BLaER1 treated with 17β-estradiol and CSF1 and Interleukin-3, amounts not matched to agents 10 nM and 100 nM (cell line): ENCODE data around the gene SMAD3.

Source experiments
- H3K27ac ChIP-seq, 11 experiments: shearing (Covaris generic); formaldehyde crosslinking; 2 replicates each; pipeline ENCODE4 v1.8.1; 2022
- H3K27me3 ChIP-seq, 11 experiments: shearing (Covaris generic); formaldehyde crosslinking; 2 replicates each; pipeline ENCODE4 v1.8.1; 2022
- H3K36me3 ChIP-seq, 11 experiments: shearing (Covaris generic); formaldehyde crosslinking; 2 replicates each; pipeline ENCODE4 v1.8.1; 2022
- H3K4me1 ChIP-seq, 10 experiments: shearing (Covaris generic); formaldehyde crosslinking; 2 replicates each; pipeline ENCODE4 v1.8.1; 2022
- H3K4me2 ChIP-seq, 11 experiments: shearing (Covaris generic); formaldehyde crosslinking; 2 replicates each; pipeline ENCODE4 v1.8.1; 2022
- H3K4me3 ChIP-seq, 10 experiments: shearing (Covaris generic); formaldehyde crosslinking; 2 replicates each; pipeline ENCODE4 v1.8.1; 2022
- H3K9ac ChIP-seq, 11 experiments: shearing (Covaris generic); formaldehyde crosslinking; 2 replicates each; pipeline ENCODE4 v1.8.1; 2022
- H3K9me3 ChIP-seq, 11 experiments: shearing (Covaris generic); formaldehyde crosslinking; replicated peaks in 1 of 11; 2 replicates each; pipeline ENCODE4 v1.8.1; 2022
- H4K20me1 ChIP-seq, 11 experiments: shearing (Covaris generic); formaldehyde crosslinking; 2 replicates each; pipeline ENCODE4 v1.8.1; 2022
- Cebpa-rat ChIP-seq, 11 experiments: shearing (Covaris generic); IDR thresholded peaks; 2 replicates each; pipeline ENCODE4 v1.8.1; 2022

The SMAD3 gene

GRCh38 chr15:67227846-67228245, 162.4 kb downstream of the SMAD3 start:
- Histone ChIP-seq H3K27ac (no peak overlapping the region), H3K4me1 (peaks cover 16 to 22% (median 18%) of the 10 kb centered on the region in 10 experiments)
- TF ChIP-seq Cebpa-rat (IDR thresholded peaks at IDR 0.05) = no peak

GRCh38 chr15:67228286-67228685, 162.9 kb downstream of the SMAD3 start:
- Histone ChIP-seq H4K20me1 (peaks cover 0 to 9% (median 0%) of the 10 kb centered on the region in 11 experiments; a peak in 3 of 22 replicates), H3K4me1 (peaks cover 16 to 22% (median 18%) of the 10 kb centered on the region in 10 experiments), H3K4me3 (no peak overlapping the region), H3K9me3 (peaks cover 0 to 5% (median 0%) of the 10 kb centered on the region in 11 experiments; a peak in 1 of 22 replicates), H3K9ac (no peak overlapping the region), H3K27ac (no peak overlapping the region), H3K4me2 (peak overlapping the region; percentile 4 to 72 (median 40); a peak in 18 of 22 replicates), H3K36me3 (peaks cover 40 to 80% (median 53%) of the 10 kb centered on the region in 11 experiments), H3K27me3 (no peaks in the 10 kb centered on the region)
- no peak for TF ChIP-seq Cebpa-rat (IDR thresholded peaks at IDR 0.05)

More at GRCh38 chr15:67227846-67228245, 162.4 kb downstream of the SMAD3 start:
- H3K4me3 ChIP-seq = no peak overlapping the region
- H3K4me2 ChIP-seq = peak overlapping the region; percentile 4 to 72 (median 46); a peak in 20 of 22 replicates
- H3K9me3 ChIP-seq = peaks cover 0 to 5% (median 0%) of the 10 kb centered on the region in 11 experiments; a peak in 1 of 22 replicates
- H3K9ac ChIP-seq = no peak overlapping the region
- no peaks in the 10 kb centered on the region for H3K27me3 ChIP-seq
- peaks cover 37 to 77% (median 50%) of the 10 kb centered on the region in 11 experiments for H3K36me3 ChIP-seq
- H4K20me1 ChIP-seq = peaks cover 0 to 9% (median 0%) of the 10 kb centered on the region in 11 experiments; a peak in 3 of 22 replicates

- no peak for TF ChIP-seq Cebpa-rat (IDR thresholded peaks at IDR 0.05)
- H3K36me3 ChIP-seq = peaks cover 45 to 84% (median 63%) of the 10 kb centered on the region in 11 experiments
- peaks cover 16 to 22% (median 18%) of the 10 kb centered on the region in 10 experiments for H3K4me1 ChIP-seq
Observed at GRCh38 chr15:67230504-67230903, 165.1 kb downstream of the SMAD3 start.

GRCh38 chr15:67232591-67232990, 167.2 kb downstream of the SMAD3 start:
- no peaks in the 10 kb centered on the region for H3K9me3 ChIP-seq
- H3K27me3 ChIP-seq = no peaks in the 10 kb centered on the region
- H3K4me3 ChIP-seq = no peak overlapping the region
- no peak overlapping the region for H3K27ac ChIP-seq
- H3K4me1 ChIP-seq = peaks cover 13 to 16% (median 14%) of the 10 kb centered on the region in 10 experiments
- H4K20me1 ChIP-seq = peaks cover 0 to 6% (median 0%) of the 10 kb centered on the region in 11 experiments; a peak in 5 of 22 replicates
- H3K9ac ChIP-seq = no peak overlapping the region
- no peak for TF ChIP-seq Cebpa-rat (IDR thresholded peaks at IDR 0.05)
- no peak overlapping the region for H3K4me2 ChIP-seq
- peaks cover 42 to 80% (median 64%) of the 10 kb centered on the region in 11 experiments for H3K36me3 ChIP-seq

More at GRCh38 chr15:67230504-67230903, 165.1 kb downstream of the SMAD3 start:
- Histone ChIP-seq H3K9me3 (peaks cover 0 to 5% (median 0%) of the 10 kb centered on the region in 11 experiments; a peak in 1 of 22 replicates), H3K4me3 (no peak overlapping the region), H4K20me1 (peaks cover 0 to 9% (median 0%) of the 10 kb centered on the region in 11 experiments; a peak in 3 of 22 replicates), H3K27me3 (no peaks in the 10 kb centered on the region), H3K4me2 (no peak overlapping the region), H3K9ac (no peak overlapping the region), H3K27ac (no peak overlapping the region)

- Histone ChIP-seq H3K27me3 (no peaks in the 10 kb centered on the region), H3K4me1 (peaks cover 36 to 44% (median 39%) of the 10 kb centered on the region in 10 experiments), H3K4me3 (no peak overlapping the region), H3K36me3 (peaks cover 0 to 24% (median 9%) of the 10 kb centered on the region in 11 experiments; a peak in 13 of 22 replicates), H3K9ac (no peak overlapping the region), H3K27ac (peak overlapping the region in 2 of 11 experiments; percentile 4 to 17; a peak in 1 of 22 replicates), H3K4me2 (peak overlapping the region; percentile 58 to 80 (median 74)), H3K9me3 (peaks cover 0 to 8% (median 0%) of the 10 kb centered on the region in 11 experiments; a peak in 3 of 22 replicates), H4K20me1 (peaks cover 0 to 25% (median 7%) of the 10 kb centered on the region in 11 experiments; a peak in 9 of 22 replicates)
- no peak for TF ChIP-seq Cebpa-rat (IDR thresholded peaks at IDR 0.05)
Observed at GRCh38 chr15:67240235-67241131, 175.1 kb downstream of the SMAD3 start.

GRCh38 chr15:67241132-67241855, 175.9 kb downstream of the SMAD3 start:
- Histone ChIP-seq H3K4me3 (0 out of 20 replicates have a peak overlapping the region, but pooled peaks of 1 of the 10 experiments have one; percentile 10), H3K27ac (peak overlapping the region in 4 of 11 experiments; percentile 8 to 21 (median 13); a peak in 6 of 22 replicates)

GRCh38 chr15:67242708-67243111, 177.3 kb downstream of the SMAD3 start:
- H3K4me2 ChIP-seq = peak overlapping the region; percentile 44 to 83 (median 71)
- peak overlapping the region in 2 of 10 experiments; percentile 6 to 25; a peak in 1 of 20 replicates for H3K4me3 ChIP-seq
- H3K27me3 ChIP-seq = no peaks in the 10 kb centered on the region
- peaks cover 36 to 44% (median 39%) of the 10 kb centered on the region in 10 experiments for H3K4me1 ChIP-seq
- H3K36me3 ChIP-seq = peaks cover 18 to 34% (median 22%) of the 10 kb centered on the region in 11 experiments
- no peak for TF ChIP-seq Cebpa-rat (IDR thresholded peaks at IDR 0.05)
- H3K27ac ChIP-seq = peak overlapping the region in 3 of 11 experiments; percentile 7 to 25 (median 13); a peak in 3 of 22 replicates
- H4K20me1 ChIP-seq = peaks cover 0 to 25% (median 7%) of the 10 kb centered on the region in 11 experiments; a peak in 9 of 22 replicates
- H3K9me3 ChIP-seq = peaks cover 17 to 30% (median 19%) of the 10 kb centered on the region in 11 experiments
- H3K9ac ChIP-seq = peak overlapping the region in 1 of 11 experiments; percentile 16; a peak in 1 of 22 replicates

More at GRCh38 chr15:67241132-67241855, 175.9 kb downstream of the SMAD3 start:
- Histone ChIP-seq H3K36me3 (peaks cover 7 to 25% (median 11%) of the 10 kb centered on the region in 11 experiments; a peak in 20 of 22 replicates), H3K4me1 (peaks cover 36 to 44% (median 39%) of the 10 kb centered on the region in 10 experiments), H3K9ac (peak overlapping the region in 3 of 11 experiments; percentile 4 to 35 (median 10); a peak in 2 of 22 replicates), H3K27me3 (no peaks in the 10 kb centered on the region), H3K9me3 (peaks cover 4 to 16% (median 6%) of the 10 kb centered on the region in 11 experiments; a peak in 20 of 22 replicates), H4K20me1 (peaks cover 0 to 25% (median 7%) of the 10 kb centered on the region in 11 experiments; a peak in 9 of 22 replicates), H3K4me2 (peak overlapping the region; percentile 58 to 80 (median 74))
- TF ChIP-seq Cebpa-rat (IDR thresholded peaks at IDR 0.05) = no peak
